Heart right ventricle (tissue), 16 donors: ENCODE results near the gene ZNF385B. TPM values are rescaled to one million over a fixed set of nuclear protein-coding genes. Genes with fewer than 3 reads are reported as not detected.
A peak's percentile ranks its signal among the peaks of the same experiment; 100 is the strongest.

Source experiments
- ATAC-seq, 8 donors: fragments of 200-7000 bp; cut with Tn5 transposase; one replicate each; pipeline ENCODE4 v1.9.1; 2020; ENCODE audit warnings: mild to moderate bottlenecking in 8 of 8, moderate library complexity in 8 of 8, moderate number of reproducible peaks in 1 of 8
- DNase-seq, 2 donors: peaks; one replicate each; pipeline ENCODE4 v3.0.0-alpha.2; 2020
- H3K27ac ChIP-seq, 10 donors: fragments of 200-600 bp; sonication (generic) in 2 of 10; one replicate each; pipeline versions ENCODE4 v1.5.0 to v1.8.0; 2020 to 2022; ENCODE audit warnings: mild to moderate bottlenecking in 3 of 10
- H3K27me3 ChIP-seq, 7 donors: fragments of 200-600 bp; one replicate each; pipeline ENCODE4 v1.8.0; 2021 to 2022; ENCODE audit warnings: mild to moderate bottlenecking in 2 of 7
- H3K36me3 ChIP-seq, 9 donors: fragments of 200-600 bp; sonication (generic) in 1 of 9; one replicate each; pipeline versions ENCODE4 v1.5.0 to v1.8.0; 2020 to 2022; ENCODE audit warnings: mild to moderate bottlenecking in 2 of 9
- H3K4me1 ChIP-seq, 9 donors: fragments of 200-600 bp; sonication (generic) in 1 of 9; one replicate each; pipeline versions ENCODE4 v1.5.0 to v1.8.0; 2020 to 2022; ENCODE audit warnings: mild to moderate bottlenecking in 4 of 9
- H3K4me3 ChIP-seq, 10 donors: fragments of 200-600 bp; sonication (generic) in 2 of 10; one replicate each; pipeline versions ENCODE4 v1.5.0 to v1.8.0; 2020 to 2022; ENCODE audit warnings: mild to moderate bottlenecking in 7 of 10, moderate library complexity in 2 of 10
- H3K9me3 ChIP-seq, 11 donors: fragments of 200-600 bp in 10 of 11; sonication (generic) in 2 of 11; one replicate each; pipeline versions ENCODE4 v1.5.0 to v1.8.0; 2013 to 2022; ENCODE audit warnings: mild to moderate bottlenecking in 2 of 11, control low read depth in 1 of 11, moderate library complexity in 1 of 11
- CTCF ChIP-seq, 9 donors: fragments of 200-600 bp; sonication (generic) in 2 of 9; IDR thresholded peaks; one replicate each; pipeline versions ENCODE4 v1.5.0 to v1.8.0; 2021 to 2022; ENCODE audit warnings: antibody characterized with exemption in 9 of 9, mild to moderate bottlenecking in 5 of 9, moderate library complexity in 1 of 9
- WGBS, 2 donors: extraction: QIAGEN DNeasy Blood & Tissue Kit; methylation state at CpG; one replicate each; pipeline ENCODE4 v1.1.7; 2013; ENCODE audit warnings: inconsistent platforms in 1 of 2; 5-methylcytosine and 5-hydroxymethylcytosine counted together
- intact Hi-C, 10 donors: fragments of 100-400 bp; cut with DNase I; formaldehyde crosslinking; loops; one replicate each; pipeline versions ENCODE4 v1.11.1 to v1.14.2; 2022
- polyA plus RNA-seq, 2 donors: library from polyadenylated mRNA; stranded (reverse); fragments of 200-250 nt; gene quantifications; one replicate each; pipeline ENCODE4 v1.2.3, GENCODE V29; 2013
- total RNA-seq, 10 donors: library from RNA; stranded (reverse); fragmentation: NEBNext Ultra II Directional in 3 of 10; extraction: Animal tissue kit (Norgen Biotek cat#: 25700) in 3 of 10; gene quantifications; one replicate each; pipeline versions ENCODE4 v1.2.1 to v1.2.4, GENCODE V29; 2021 to 2023
- donor health status: Arrhythmogenic right ventricular cardiomyopathy.
- donor health status: ischemic (EF 13 %, LVEDD 7.1; RV severe dilation, severe dysfunction).
- donor health status: healthy with polysubstance abuse.
- donor health status: DM: no; HTN: yes; CAD: no.
- donor health status: DM: no; HTN: no; CAD: no.
- donor health status: ischemic (EF 25% LVEDD 6.9; RV normal size, moderate dysfunction).
- donor health status: ischemic (EF 25% LVEDD 5.7; RV mildly dilated, moderate dysfunction).
- donor health status: healthy.
- donor health status: DM: yes; HTN: yes; CAD: no.
- donor health status: Ischemic cardiomyopathy.
- donor health status: ischemic (EF 35%, LVEDD 5.7; RV mildly dilated, moderate dysfunction).
- donor health status: nonischemic (EF 11% LVEDD 7.7; RV severe dilation, severe dysfunction).
- donor health status: DM: yes; HTN: yes; CAD: no.
- donor health status: PGD.
- donor health status: ischemic (EF 29% LVEDD 5.4; RV normal size, mild dysfunction).
- donor health status: nonischemic (EF 23%, LVEDD 6.1; RV moderate dilation, normal function).

The ZNF385B gene
- total and polyA plus RNA-seq, 12 donors: 0.19 to 19.7 (median 1.7) TPM

- TF ChIP-seq CTCF (IDR thresholded peaks at IDR 0.05): no peak
- WGBS, 2 donors: 82 to 93% methylated on average over 1 of the region's 1 CpG
- no peak for ATAC-seq
- H3K4me1 ChIP-seq: peaks cover 0 to 6% (median 0%) of the 10 kb centered on the region in 9 donors
- no peak for DNase-seq
- no peak overlapping the region for H3K4me3 ChIP-seq
- no peaks in the 10 kb centered on the region for H3K36me3 ChIP-seq
- peaks cover 0 to 11% (median 0%) of the 10 kb centered on the region in 11 donors for H3K9me3 ChIP-seq
- H3K27ac ChIP-seq: no peak overlapping the region
- intact Hi-C loops: loop anchor here in 3 of 10 donors (10.0 kb wide), 2 partner anchors 83 to 153 kb away; no protein-coding TSS in a partner anchor
- H3K27me3 ChIP-seq: no peaks in the 10 kb centered on the region
Observed at GRCh38 chr2:179591690-179592089, 269.7 kb downstream of the ZNF385B start.

- Histone ChIP-seq H3K36me3 (no peaks in the 10 kb centered on the region), H3K9me3 (no peaks in the 10 kb centered on the region), H3K27me3 (no peaks in the 10 kb centered on the region), H3K4me3 (no peak overlapping the region), H3K27ac (no peak overlapping the region), H3K4me1 (peaks cover 0 to 6% (median 0%) of the 10 kb centered on the region in 9 donors)
- intact Hi-C loops: no loop called here
- ATAC-seq (no peak), DNase-seq (no peak)
- 69 to 88% methylated on average over 3 of the region's 3 CpGs for WGBS, 2 donors
- no peak for TF ChIP-seq CTCF (IDR thresholded peaks at IDR 0.05)
Observed at GRCh38 chr2:179588486-179589145, 272.8 kb downstream of the ZNF385B start.

- H3K4me3 ChIP-seq: no peak overlapping the region
- peaks cover 0 to 8% (median 0%) of the 10 kb centered on the region in 9 donors for H3K4me1 ChIP-seq
- no peaks in the 10 kb centered on the region for H3K27me3 ChIP-seq
- H3K9me3 ChIP-seq: peaks cover 0 to 3% (median 0%) of the 10 kb centered on the region in 11 donors
- intact Hi-C loops: loop anchor here in 1 of 10 donors (5.0 kb wide), 1 partner anchor 1162 kb away; no protein-coding TSS in a partner anchor
- no peak for DNase-seq
- TF ChIP-seq CTCF (IDR thresholded peaks at IDR 0.05): no peak
- no peak overlapping the region for H3K27ac ChIP-seq
- ATAC-seq: peak in 2 of 8 donors; percentile 42 to 78
- no peaks in the 10 kb centered on the region for H3K36me3 ChIP-seq
Observed at GRCh38 chr2:179584760-179585159, 276.7 kb downstream of the ZNF385B start.

GRCh38 chr2:179581605-179582004 is 279.8 kb downstream of the ZNF385B start:
- peaks cover 0 to 3% (median 0%) of the 10 kb centered on the region in 11 donors for H3K9me3 ChIP-seq
- H3K36me3 ChIP-seq: no peaks in the 10 kb centered on the region
- no peak for ATAC-seq
- H3K4me3 ChIP-seq: no peak overlapping the region
- 98 to 100% methylated on average over 1 of the region's 1 CpG for WGBS, 2 donors
- H3K4me1 ChIP-seq: peaks cover 0 to 18% (median 0%) of the 10 kb centered on the region in 9 donors
- intact Hi-C loops: loop anchor here in 1 of 10 donors (5.0 kb wide), 1 partner anchor 1159 kb away; no protein-coding TSS in a partner anchor
- H3K27ac ChIP-seq: no peak overlapping the region
- DNase-seq: no peak
- TF ChIP-seq CTCF (IDR thresholded peaks at IDR 0.05): no peak
- H3K27me3 ChIP-seq: no peaks in the 10 kb centered on the region
